ENCODE data around the gene UQCC2.

UQCC2 gene

GRCh38 chr6:33689879-33690278 is 21.6 kb downstream of the UQCC2 start:
- no peaks in the 10 kb centered on the region for H3K9me3 ChIP-seq (ENCODE audit: severe bottlenecking)
- H3K27me3 ChIP-seq (ENCODE audit: insufficient read depth, low read depth, severe bottlenecking), result no peaks in the 10 kb centered on the region
- no peak overlapping the region for H3K4me3 ChIP-seq (ENCODE audit: low read depth, low read length)
- TF ChIP-seq CTCF (IDR thresholded peaks at IDR 0.05; ENCODE audit: low read depth, low read length), result no peak
- peaks cover 92% of the 10 kb centered on the region for H3K36me3 ChIP-seq
- H3K27ac ChIP-seq, result no peak overlapping the region
- no peak for DNase-seq

- Histone ChIP-seq H3K27me3 (ENCODE audit: insufficient read depth, low read depth, severe bottlenecking) (no peaks in the 10 kb centered on the region), H3K9me3 (ENCODE audit: severe bottlenecking) (no peaks in the 10 kb centered on the region), H3K36me3 (peaks cover 96% of the 10 kb centered on the region), H3K4me3 (ENCODE audit: low read depth, low read length) (no peak overlapping the region), H3K27ac (no peak overlapping the region)
- no peak for TF ChIP-seq CTCF (IDR thresholded peaks at IDR 0.05; ENCODE audit: low read depth, low read length)
- DNase-seq, result no peak
These were observed 22.4 kb downstream of the UQCC2 start for GRCh38 chr6:33689148-33689494.

- DNase-seq, result no peak
- Histone ChIP-seq H3K27ac (no peak overlapping the region), H3K36me3 (peaks cover 96% of the 10 kb centered on the region)
These were observed 22.9 kb downstream of the UQCC2 start for GRCh38 chr6:33688451-33689147.

GRCh38 chr6:33688006-33688405 is 23.5 kb downstream of the UQCC2 start:
- no peak for DNase-seq
- H3K9me3 ChIP-seq (ENCODE audit: severe bottlenecking), result no peaks in the 10 kb centered on the region
- no peak for TF ChIP-seq CTCF (IDR thresholded peaks at IDR 0.05; ENCODE audit: low read depth, low read length)
- no peaks in the 10 kb centered on the region for H3K27me3 ChIP-seq (ENCODE audit: insufficient read depth, low read depth, severe bottlenecking)
- no peak overlapping the region for H3K27ac ChIP-seq
- no peak overlapping the region for H3K4me3 ChIP-seq (ENCODE audit: low read depth, low read length)
- H3K36me3 ChIP-seq, result peaks cover 96% of the 10 kb centered on the region

More at GRCh38 chr6:33688451-33689147, 22.9 kb downstream of the UQCC2 start:
- no peak overlapping the region for H3K4me3 ChIP-seq (ENCODE audit: low read depth, low read length)
- H3K27me3 ChIP-seq (ENCODE audit: insufficient read depth, low read depth, severe bottlenecking), result no peaks in the 10 kb centered on the region
- no peaks in the 10 kb centered on the region for H3K9me3 ChIP-seq (ENCODE audit: severe bottlenecking)
- TF ChIP-seq CTCF (IDR thresholded peaks at IDR 0.05; ENCODE audit: low read depth, low read length), result no peak

- Histone ChIP-seq H3K9me3 (ENCODE audit: severe bottlenecking) (no peaks in the 10 kb centered on the region), H3K27ac (no peak overlapping the region), H3K4me3 (ENCODE audit: low read depth, low read length) (no peak overlapping the region), H3K36me3 (peaks cover 96% of the 10 kb centered on the region), H3K27me3 (ENCODE audit: insufficient read depth, low read depth, severe bottlenecking) (no peaks in the 10 kb centered on the region)
- no peak for TF ChIP-seq CTCF (IDR thresholded peaks at IDR 0.05; ENCODE audit: low read depth, low read length)
- DNase-seq, result no peak
These were observed 24.2 kb downstream of the UQCC2 start for GRCh38 chr6:33686981-33687975.

All from WERI-Rb-1 (cell line).